GM19238 (cell line): ENCODE measurements around the gene MTFR1L.

Source experiments
- DNase-seq: peaks from one replicate; pipeline ENCODE4 v3.0.0; 2011; ENCODE audit warnings: low spot score; ENCODE audit not compliant: insufficient read length

Gene MTFR1L

GRCh38 chr1:25877155-25877554, 57.4 kb downstream of the MTFR1L start:
- no peak for DNase-seq

DNA sequence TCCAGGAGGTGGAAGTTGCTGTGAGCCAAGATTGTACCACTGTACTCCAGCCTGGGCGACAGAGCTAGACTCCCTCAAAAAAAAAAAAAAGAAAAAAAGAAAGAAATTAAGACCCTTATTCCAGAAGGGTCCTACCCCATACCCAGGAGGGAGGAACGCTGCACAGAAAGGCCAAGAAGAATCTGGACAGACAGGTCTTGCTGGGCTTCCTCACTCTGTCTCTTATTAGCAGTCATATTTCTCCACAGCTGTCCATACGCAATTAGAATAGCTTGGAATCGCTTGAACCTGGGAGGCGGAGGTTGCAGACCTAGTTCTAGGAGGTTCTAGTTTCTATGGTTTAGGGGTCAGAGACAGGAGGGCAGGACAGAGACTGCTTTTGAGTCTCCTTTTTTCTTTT, 58.9 kb downstream of the MTFR1L start:
- DNase-seq, result no peak

GRCh38 chr1:25879675-25880074, 59.9 kb downstream of the MTFR1L start:
- DNase-seq, result no peak

DNA sequence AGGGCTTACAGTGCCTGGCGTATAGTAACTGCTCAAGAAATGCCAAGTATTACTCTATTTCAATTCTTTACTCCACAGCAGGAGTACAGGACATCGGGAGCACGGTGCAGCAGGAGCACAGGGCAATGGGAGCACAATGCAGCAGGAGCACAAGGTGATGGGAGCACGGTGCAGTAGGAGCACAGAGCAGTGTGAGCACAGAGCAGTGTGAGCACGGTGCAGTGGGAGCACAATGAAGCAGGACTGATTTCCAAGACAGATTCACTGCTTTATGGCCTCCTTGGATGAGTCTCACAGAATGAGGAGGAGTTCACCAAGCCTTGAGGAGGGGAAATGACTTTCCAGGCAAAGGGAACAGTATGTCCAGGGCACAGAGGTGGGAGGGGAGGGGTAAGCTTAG, 60.8 kb downstream of the MTFR1L start:
- no peak for DNase-seq

DNA sequence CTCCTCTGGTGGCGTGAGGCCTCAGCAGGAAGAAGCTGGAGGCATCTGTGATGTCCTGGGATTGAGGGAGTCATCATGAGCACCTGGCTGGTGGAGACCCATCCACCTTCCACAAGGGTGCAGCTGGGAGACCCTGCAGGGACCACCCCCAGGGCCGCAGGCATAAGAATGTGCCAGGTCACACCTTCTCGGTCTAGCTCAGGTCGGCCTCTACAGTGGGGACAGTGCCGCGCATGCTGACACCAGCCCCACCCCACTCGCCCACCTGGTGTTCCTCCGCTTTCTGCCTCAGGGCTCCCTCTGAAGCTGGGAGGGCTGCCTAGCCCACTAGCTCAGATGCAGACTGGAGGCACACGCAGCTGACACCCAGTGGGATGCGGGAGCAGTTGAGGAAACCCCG, 61.5 kb downstream of the MTFR1L start:
- DNase-seq, result no peak
